ENCODE data around the gene CD84.

DNA sequence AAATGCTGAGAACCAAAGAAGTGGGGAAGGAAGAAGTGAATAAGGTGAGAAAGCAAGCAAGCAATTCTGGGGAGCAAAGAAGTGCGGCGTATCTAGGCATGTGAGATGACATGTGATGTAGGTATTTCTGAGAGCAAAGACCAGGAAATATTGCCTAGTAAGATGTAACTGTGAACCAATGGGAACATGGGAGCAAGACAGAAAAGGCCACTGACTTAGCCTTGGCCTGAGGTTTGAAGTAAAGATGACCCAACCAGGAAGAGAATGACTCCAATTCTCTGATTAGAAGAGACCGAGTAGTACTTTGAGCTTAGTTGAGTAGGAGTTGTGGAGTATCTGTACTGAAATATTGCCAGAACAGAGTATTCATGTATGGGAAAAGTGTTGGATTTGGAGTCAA is 87.3 kb downstream of the CD84 start:
- TF ChIP-seq, protein P1, sequence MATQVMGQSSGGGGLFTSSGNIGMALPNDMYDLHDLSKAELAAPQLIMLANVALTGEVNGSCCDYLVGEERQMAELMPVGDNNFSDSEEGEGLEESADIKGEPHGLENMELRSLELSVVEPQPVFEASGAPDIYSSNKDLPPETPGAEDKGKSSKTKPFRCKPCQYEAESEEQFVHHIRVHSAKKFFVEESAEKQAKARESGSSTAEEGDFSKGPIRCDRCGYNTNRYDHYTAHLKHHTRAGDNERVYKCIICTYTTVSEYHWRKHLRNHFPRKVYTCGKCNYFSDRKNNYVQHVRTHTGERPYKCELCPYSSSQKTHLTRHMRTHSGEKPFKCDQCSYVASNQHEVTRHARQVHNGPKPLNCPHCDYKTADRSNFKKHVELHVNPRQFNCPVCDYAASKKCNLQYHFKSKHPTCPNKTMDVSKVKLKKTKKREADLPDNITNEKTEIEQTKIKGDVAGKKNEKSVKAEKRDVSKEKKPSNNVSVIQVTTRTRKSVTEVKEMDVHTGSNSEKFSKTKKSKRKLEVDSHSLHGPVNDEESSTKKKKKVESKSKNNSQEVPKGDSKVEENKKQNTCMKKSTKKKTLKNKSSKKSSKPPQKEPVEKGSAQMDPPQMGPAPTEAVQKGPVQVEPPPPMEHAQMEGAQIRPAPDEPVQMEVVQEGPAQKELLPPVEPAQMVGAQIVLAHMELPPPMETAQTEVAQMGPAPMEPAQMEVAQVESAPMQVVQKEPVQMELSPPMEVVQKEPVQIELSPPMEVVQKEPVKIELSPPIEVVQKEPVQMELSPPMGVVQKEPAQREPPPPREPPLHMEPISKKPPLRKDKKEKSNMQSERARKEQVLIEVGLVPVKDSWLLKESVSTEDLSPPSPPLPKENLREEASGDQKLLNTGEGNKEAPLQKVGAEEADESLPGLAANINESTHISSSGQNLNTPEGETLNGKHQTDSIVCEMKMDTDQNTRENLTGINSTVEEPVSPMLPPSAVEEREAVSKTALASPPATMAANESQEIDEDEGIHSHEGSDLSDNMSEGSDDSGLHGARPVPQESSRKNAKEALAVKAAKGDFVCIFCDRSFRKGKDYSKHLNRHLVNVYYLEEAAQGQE (IDR thresholded peaks at IDR 0.05; ENCODE audit: insufficient read depth in 1 of 2, low read depth in 2 of 2, low read length in 2 of 2) = no peak
- TF ChIP-seq TAF1 (IDR thresholded peaks at IDR 0.05; ENCODE audit: borderline replicate concordance, insufficient read depth, low read length) = no peak
